Measurements from ENCODE around the gene GRIA4.
A peak's percentile ranks its signal among the peaks of the same experiment; 100 is the strongest.

Gene GRIA4

DNA sequence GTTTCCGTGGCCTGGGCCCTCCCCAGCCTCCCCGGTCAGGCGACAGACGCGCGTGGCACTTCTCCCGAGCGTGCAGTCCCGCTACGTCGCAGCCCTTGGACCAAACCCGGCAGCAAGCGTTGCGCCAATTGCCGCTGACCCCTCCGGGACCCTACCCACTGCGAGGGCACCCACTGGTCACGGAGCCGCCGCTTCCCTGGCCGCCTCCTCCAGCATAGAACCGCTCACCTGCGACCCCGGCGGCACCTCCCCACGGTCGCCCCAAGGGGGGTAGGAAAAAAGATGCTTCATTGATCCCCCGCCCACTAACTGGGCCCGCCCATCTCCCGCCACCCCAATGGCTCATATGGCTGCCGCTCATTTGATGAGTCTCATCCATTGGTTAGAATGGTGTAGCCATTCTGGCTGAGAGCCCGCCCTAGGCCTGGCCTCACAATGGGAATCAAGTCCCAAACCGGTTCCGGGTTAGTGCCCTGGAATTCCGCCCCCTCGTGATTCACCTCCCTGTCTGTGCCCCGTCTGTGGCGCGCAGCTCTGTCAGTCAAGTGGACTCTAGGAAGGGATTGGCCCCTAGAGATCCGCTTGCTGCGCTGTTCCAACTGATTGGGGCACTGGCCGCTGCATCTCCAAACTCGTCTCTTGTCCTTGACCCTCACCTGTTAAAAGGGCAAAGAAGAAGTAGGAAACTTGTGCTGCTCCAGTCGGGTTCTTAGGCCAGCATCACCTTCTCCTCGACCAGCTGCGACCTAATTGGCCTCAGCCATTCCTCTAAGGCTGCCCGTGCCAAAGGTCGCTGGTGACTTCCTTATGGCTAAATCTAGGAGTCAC is 412.3 kb downstream of the GRIA4 start, which contains the start of gene MSANTD4:
Gene MSANTD4 (minus strand): TSS at position 274 of the 828 bp plus-strand sequence. CDS start 11,323 bp downstream, outside the sequence.
- peak within 1 kb of the TSS; percentile 72 for H3K9ac ChIP-seq (ENCODE audit: low read length)
- H3K9me3 ChIP-seq (ENCODE audit: control insufficient read depth, low read depth, low read length), result no peaks in the 10 kb centered on the region
- no peaks in the 10 kb centered on the region for H3K36me3 ChIP-seq (ENCODE audit: control insufficient read depth, low read depth, low read length)
- H3K4me3 ChIP-seq (ENCODE audit: low read length), result peak within 1 kb of the TSS; percentile 87
- no peaks in the 10 kb centered on the region for H3K27me3 ChIP-seq (ENCODE audit: control insufficient read depth, insufficient read depth, low read length)
- peaks cover 9% of the 10 kb centered on the region for H3K4me1 ChIP-seq (ENCODE audit: control insufficient read depth, low read depth, low read length)
- H3K27ac ChIP-seq (ENCODE audit: low read length), result peak within 1 kb of the TSS; percentile 37

DNA sequence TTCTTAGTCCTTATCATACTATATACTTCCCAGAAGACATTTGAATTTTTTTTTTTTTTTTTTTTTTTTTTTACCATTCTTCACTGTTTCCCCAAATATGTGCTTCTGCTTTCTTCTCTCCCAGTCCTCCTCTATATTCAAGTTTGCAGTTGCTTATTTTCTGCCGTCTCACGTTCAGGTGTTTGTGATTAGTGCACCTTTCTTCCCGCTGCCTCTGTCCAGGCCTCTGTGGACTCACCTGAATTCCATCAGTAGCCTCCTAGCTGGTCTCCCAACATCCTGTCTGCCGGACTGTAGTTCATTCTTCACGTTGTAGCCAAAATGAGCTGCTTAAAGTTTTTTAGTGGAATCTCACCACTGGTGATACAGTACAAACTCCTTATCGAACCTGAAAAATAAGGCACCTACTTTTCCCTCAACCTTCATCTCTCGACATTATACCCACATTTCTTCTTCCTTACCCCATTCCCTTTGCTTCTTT is 413.0 kb downstream of the GRIA4 start:
- H3K36me3 ChIP-seq (ENCODE audit: control insufficient read depth, low read depth, low read length), result no peaks in the 10 kb centered on the region
- peaks cover 9% of the 10 kb centered on the region for H3K4me1 ChIP-seq (ENCODE audit: control insufficient read depth, low read depth, low read length)
- H3K27me3 ChIP-seq (ENCODE audit: control insufficient read depth, insufficient read depth, low read length), result no peaks in the 10 kb centered on the region
- no peak overlapping the region for H3K9ac ChIP-seq (ENCODE audit: low read length)
- H3K9me3 ChIP-seq (ENCODE audit: control insufficient read depth, low read depth, low read length), result no peaks in the 10 kb centered on the region
- H3K27ac ChIP-seq (ENCODE audit: low read length), result no peak overlapping the region
- H3K4me3 ChIP-seq (ENCODE audit: low read length), result peak overlapping the region; percentile 44

DNA sequence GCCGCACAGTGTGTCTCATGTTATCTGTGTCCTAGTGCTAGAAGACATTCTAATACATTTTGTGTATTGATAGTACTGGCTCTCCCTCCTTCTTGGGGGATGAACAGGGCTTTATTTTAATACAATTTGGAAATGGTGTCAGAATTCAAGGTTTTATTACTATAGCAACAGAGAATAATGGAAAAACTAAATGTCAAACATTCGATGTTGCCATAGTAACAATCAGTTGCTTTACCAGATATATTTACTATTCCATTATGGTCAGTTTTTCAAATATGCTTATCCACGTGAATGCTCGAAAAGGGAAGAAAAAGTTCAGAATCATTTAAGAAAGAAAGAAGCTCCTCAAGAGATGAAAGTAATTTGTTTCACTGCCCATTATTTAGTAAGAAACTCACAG is 420.7 kb downstream of the GRIA4 start:
- no peaks in the 10 kb centered on the region for H3K9me3 ChIP-seq (ENCODE audit: control insufficient read depth, low read depth, low read length)
- no peaks in the 10 kb centered on the region for H3K36me3 ChIP-seq (ENCODE audit: control insufficient read depth, low read depth, low read length)
- no peaks in the 10 kb centered on the region for H3K4me1 ChIP-seq (ENCODE audit: control insufficient read depth, low read depth, low read length)
- no peak overlapping the region for H3K9ac ChIP-seq (ENCODE audit: low read length)
- no peak overlapping the region for H3K27ac ChIP-seq (ENCODE audit: low read length)
- no peak overlapping the region for H3K4me3 ChIP-seq (ENCODE audit: low read length)
- no peaks in the 10 kb centered on the region for H3K27me3 ChIP-seq (ENCODE audit: control insufficient read depth, insufficient read depth, low read length)

DNA sequence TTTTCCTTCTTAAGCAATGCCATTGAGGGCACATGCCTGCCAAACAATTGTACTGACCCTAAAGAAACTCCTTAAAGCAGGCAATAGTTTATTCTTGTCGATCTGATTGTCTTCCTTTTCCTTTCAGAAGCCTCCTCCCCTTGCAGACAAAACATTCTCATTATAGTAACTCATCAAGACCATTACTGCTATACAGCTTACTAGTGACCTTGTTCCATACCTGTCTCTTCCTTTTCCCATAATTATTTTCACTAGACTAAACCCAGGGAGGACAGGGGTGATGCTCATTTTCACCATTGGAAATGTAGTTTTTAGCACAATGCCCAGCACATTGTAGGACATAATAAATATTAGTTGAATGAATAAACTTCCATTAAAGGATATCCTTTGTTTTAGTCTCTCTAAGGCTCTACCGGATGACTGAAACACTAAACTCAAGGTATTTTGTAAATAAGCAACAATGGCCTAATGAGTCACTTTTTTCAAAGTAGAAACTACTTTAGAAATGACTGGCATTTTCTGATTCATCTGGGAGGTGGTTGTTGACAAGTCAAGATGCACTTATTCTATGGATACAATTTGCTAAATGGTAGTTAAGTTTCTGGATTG is 421.4 kb downstream of the GRIA4 start:
- Histone ChIP-seq H3K9me3 (ENCODE audit: control insufficient read depth, low read depth, low read length) (no peaks in the 10 kb centered on the region), H3K36me3 (ENCODE audit: control insufficient read depth, low read depth, low read length) (no peaks in the 10 kb centered on the region), H3K27ac (ENCODE audit: low read length) (no peak overlapping the region), H3K4me1 (ENCODE audit: control insufficient read depth, low read depth, low read length) (no peaks in the 10 kb centered on the region), H3K27me3 (ENCODE audit: control insufficient read depth, insufficient read depth, low read length) (no peaks in the 10 kb centered on the region), H3K4me3 (ENCODE audit: low read length) (no peak overlapping the region), H3K9ac (ENCODE audit: low read length) (no peak overlapping the region)
